ENCODE data around the gene PLGRKT. TPM values are rescaled to one million over a fixed set of nuclear protein-coding genes. Genes with fewer than 3 reads are reported as not detected.
"Not testable (repeated sequence)": the region's sequence is repeated elsewhere in the genome, so short reads cannot be mapped to it uniquely, and the experiment has no call there.

PLGRKT gene
- polyA plus RNA-seq, 1 donor = 31.4 TPM

- DNase-seq = no peak
These were observed 62.6 kb downstream of the PLGRKT start for GRCh38 chr9:5375091-5375490.

- no peak for DNase-seq
These were observed 73.3 kb downstream of the PLGRKT start for GRCh38 chr9:5364294-5365024.

GRCh38 chr9:5361326-5362010 is 76.3 kb downstream of the PLGRKT start:
- DNase-seq = no peak

- DNase-seq = no peak
These were observed 77.4 kb downstream of the PLGRKT start for GRCh38 chr9:5360341-5360740.

GRCh38 chr9:5357431-5358105 is 80.2 kb downstream of the PLGRKT start:
- no peak for DNase-seq

GRCh38 chr9:5355817-5356216 is 81.9 kb downstream of the PLGRKT start:
- no peak for DNase-seq

- DNase-seq = no peak
These were observed 82.5 kb downstream of the PLGRKT start for GRCh38 chr9:5355226-5355625.

GRCh38 chr9:5354184-5354583 is 83.5 kb downstream of the PLGRKT start:
- no peak for DNase-seq

GRCh38 chr9:5352637-5353248 is 85.0 kb downstream of the PLGRKT start:
- DNase-seq = no peak

GRCh38 chr9:5338992-5339981 is 98.4 kb downstream of the PLGRKT start, which contains the start of gene RLN1:
Gene RLN1 (minus strand): TSS chr9:5339876. CDS start chr9:5339746, 130 bp downstream.
- not testable (repeated sequence) for DNase-seq

- DNase-seq = no peak
These were observed 101.0 kb downstream of the PLGRKT start for GRCh38 chr9:5336688-5337087.

- not testable (repeated sequence) for DNase-seq
These were observed 106.4 kb downstream of the PLGRKT start for GRCh38 chr9:5331276-5331675.

GRCh38 chr9:5326893-5327548 is 110.7 kb downstream of the PLGRKT start:
- DNase-seq = no peak

GRCh38 chr9:5326187-5326586 is 111.5 kb downstream of the PLGRKT start:
- DNase-seq = no peak

GRCh38 chr9:5321601-5322000 is 116.1 kb downstream of the PLGRKT start:
- not testable (repeated sequence) for DNase-seq

GRCh38 chr9:5321058-5321457 is 116.7 kb downstream of the PLGRKT start:
- no peak for DNase-seq

- not testable (repeated sequence) for DNase-seq
These were observed 121.3 kb downstream of the PLGRKT start for GRCh38 chr9:5316406-5316805.

GRCh38 chr9:5315187-5315923 is 122.4 kb downstream of the PLGRKT start:
- DNase-seq = no peak

GRCh38 chr9:5310851-5311250 is 126.9 kb downstream of the PLGRKT start:
- no peak for DNase-seq

Data from hindlimb muscle (tissue), 1 donor.